Activated CD8-positive, alpha-beta memory T cell treated with anti-CD3 and anti-CD28 coated beads, Interleukin-2, amount 50 U/mL, for 24 hours (primary cell): ENCODE measurements around the gene TSC2.

Experiments used
- DNase-seq: peaks from one replicate; pipeline ENCODE4 v3.0.0-alpha.2; 2020; ENCODE audit errors: extremely low read depth

The TSC2 gene

GRCh38 chr16:2042986-2043666, 4.7 kb upstream of the TSC2 start:
- no peak for DNase-seq

GRCh38 chr16:2043667-2044451, 3.9 kb upstream of the TSC2 start:
- no peak for DNase-seq

- DNase-seq, result no peak
Measured at GRCh38 chr16:2044541-2044940, 3.2 kb upstream of the TSC2 start.

- DNase-seq, result no peak
Measured at GRCh38 chr16:2045965-2046892, 1.6 kb upstream of the TSC2 start.

- DNase-seq, result no peak
Measured at GRCh38 chr16:2046893-2047329, 874 bp upstream of the TSC2 start.

- no peak for DNase-seq
Measured at GRCh38 chr16:2048116-2048543, 345 bp downstream of the TSC2 start.

GRCh38 chr16:2053211-2053610, 5.4 kb downstream of the TSC2 start:
- DNase-seq, result no peak

- DNase-seq, result no peak
Measured at GRCh38 chr16:2053897-2054296, 6.1 kb downstream of the TSC2 start.

GRCh38 chr16:2054543-2055245, 6.9 kb downstream of the TSC2 start:
- no peak for DNase-seq

- no peak for DNase-seq
Measured at GRCh38 chr16:2056077-2056476, 8.3 kb downstream of the TSC2 start.

GRCh38 chr16:2056681-2057407, 9.1 kb downstream of the TSC2 start:
- no peak for DNase-seq

GRCh38 chr16:2057438-2057837, 9.7 kb downstream of the TSC2 start:
- DNase-seq, result no peak

- no peak for DNase-seq
Measured at GRCh38 chr16:2058420-2058819, 10.6 kb downstream of the TSC2 start.

- no peak for DNase-seq
Measured at GRCh38 chr16:2058872-2059271, 11.1 kb downstream of the TSC2 start.

- no peak for DNase-seq
Measured at GRCh38 chr16:2060346-2060745, 12.6 kb downstream of the TSC2 start.

- no peak for DNase-seq
Measured at GRCh38 chr16:2061023-2061422, 13.2 kb downstream of the TSC2 start.

GRCh38 chr16:2061526-2061925, 13.7 kb downstream of the TSC2 start:
- DNase-seq, result no peak

GRCh38 chr16:2062801-2063200, 15.0 kb downstream of the TSC2 start:
- DNase-seq, result no peak

- DNase-seq, result no peak
Measured at GRCh38 chr16:2063861-2064260, 16.1 kb downstream of the TSC2 start.

GRCh38 chr16:2064368-2064945, 16.7 kb downstream of the TSC2 start:
- no peak for DNase-seq

- DNase-seq, result no peak
Measured at GRCh38 chr16:2066139-2066538, 18.4 kb downstream of the TSC2 start.
